HepG2 (cell line): Measurements from ENCODE around the gene RNF125. TPM values are rescaled to one million over a fixed set of nuclear protein-coding genes. Genes with fewer than 3 reads are reported as not detected.

Experiments used
- ATAC-seq: fragments of 200-7000 bp; cut with Tn5 transposase; 3 replicates; pipeline ENCODE4 v1.9.1; 2020; ENCODE audit warnings: mild to moderate bottlenecking, moderate library complexity
- BruUV-seq: library from RNA; stranded (reverse); fragments of 400-500 nt; replicated peaks from 2 replicates; lab custom pipeline; 2021; lab: Mats Ljungman, UMichigan
- CTCF ChIA-PET: fragments of 300-600 bp; formaldehyde crosslinking; extraction: SDS; loops from one replicate; lab custom pipeline; 2021; ENCODE audit warnings: low total read pairs, inconsistent platforms, low intra/inter-chr PET ratio; lab: Yijun Ruan, JAX
- POLR2A ChIA-PET: fragments of 350-600 bp; sonication (Branson Sonifier 250); formaldehyde crosslinking; loops from one replicate; lab custom pipeline; 2020; ENCODE audit warnings: antibody characterized with exemption, inconsistent platforms; lab: Yijun Ruan, JAX
- DNase-seq: peaks from one replicate; pipeline ENCODE4 v3.0.0-alpha.2; 2015; ENCODE audit warnings: low spot score
- FAIRE-seq: peaks from 3 replicates; lab custom pipeline; 2011; peaks lifted over from hg19 to GRCh38; lab: Jason Lieb, UNC
- H2AFZ ChIP-seq: one replicate; pipeline ENCODE4 v1.6.1; 2011; ENCODE audit warnings: low read length, inconsistent platforms
- H3K27ac ChIP-seq: fragments of 300-600 bp; 3 replicates; pipeline ENCODE4 v1.8.0; 2011; ENCODE audit warnings: mixed run types, mild to moderate bottlenecking, mixed read lengths, low read length, inconsistent platforms; ENCODE audit not compliant: insufficient read depth; ENCODE audit errors: extremely low read length
- H3K27me3 ChIP-seq, 2 experiments: fragments of 200-600 bp in 1 of 2; 2 replicates in 1 of 2; 3 replicates in 1 of 2; pipeline versions ENCODE4 v1.6.0 to v1.8.0; 2011; ENCODE audit warnings: low read length in 2 of 2, mild to moderate bottlenecking in 2 of 2, moderate library complexity in 2 of 2, inconsistent platforms in 1 of 2; ENCODE audit not compliant: insufficient read depth in 2 of 2, control insufficient read depth in 1 of 2
- H3K36me3 ChIP-seq, 2 experiments: fragments of 200-600 bp in 1 of 2; replicated peaks in 1 of 2; 2 replicates in 1 of 2; 3 replicates in 1 of 2; pipeline versions ENCODE4 v1.5.1 to v1.8.0; 2011; ENCODE audit warnings: low read length in 2 of 2, inconsistent platforms in 1 of 2; ENCODE audit not compliant: insufficient read depth in 2 of 2, control insufficient read depth in 1 of 2
- H3K4me1 ChIP-seq: 2 replicates; pipeline ENCODE4 v1.5.1; 2012; ENCODE audit warnings: low read length, inconsistent platforms; ENCODE audit not compliant: insufficient read depth
- H3K4me2 ChIP-seq: 2 replicates; pipeline ENCODE4 v1.6.0; 2011; ENCODE audit warnings: low read depth, low read length, inconsistent platforms
- H3K4me3 ChIP-seq, 3 experiments: fragments of 200-600 bp in 1 of 3; sonication (generic), shearing (Covaris generic) in 1 of 3; replicated peaks in 1 of 3; 2 replicates each; pipeline ENCODE4 v1.5.1; 2011 to 2016; ENCODE audit warnings: low read length in 3 of 3, inconsistent platforms in 2 of 3, low read depth in 2 of 3, mild to moderate bottlenecking in 2 of 3, control low read depth in 1 of 3, mixed read lengths in 1 of 3; ENCODE audit not compliant: insufficient read depth in 1 of 3
- H3K79me2 ChIP-seq: one replicate; pipeline ENCODE4 v1.6.1; 2011; ENCODE audit warnings: low read length, inconsistent platforms; ENCODE audit not compliant: insufficient read depth
- H3K9ac ChIP-seq: 2 replicates; pipeline ENCODE4 v1.6.0; 2011; ENCODE audit warnings: mild to moderate bottlenecking, low read depth, low read length, inconsistent platforms; ENCODE audit not compliant: insufficient read depth
- H3K9me3 ChIP-seq: 2 replicates; pipeline ENCODE4 v1.5.1; 2012; ENCODE audit warnings: mild to moderate bottlenecking, low read length
- H4K20me1 ChIP-seq: 2 replicates; pipeline ENCODE4 v1.6.0; 2011; ENCODE audit warnings: inconsistent platforms, mild to moderate bottlenecking, low read length, moderate library complexity; ENCODE audit not compliant: insufficient read depth
- MATR3 ChIP-seq: sonication (generic); formaldehyde crosslinking; IDR thresholded peaks from 2 replicates; pipeline ENCODE4 v1.4.0; 2020; ENCODE audit warnings: missing genetic modification reagents
- SALL1 ChIP-seq: sonication (generic); formaldehyde crosslinking; IDR thresholded peaks from 2 replicates; pipeline ENCODE4 v1.8.0; 2022; ENCODE audit warnings: mild to moderate bottlenecking, missing genetic modification reagents
- SSRP1 ChIP-seq: IDR thresholded peaks from 2 replicates; pipeline ENCODE4 v1.6.1; 2016; ENCODE audit warnings: control low read depth
- TAF15 ChIP-seq: fragments of 200-400 bp; formaldehyde crosslinking; IDR thresholded peaks from one replicate; pipeline ENCODE4 v1.6.1; 2018; ENCODE audit warnings: mild to moderate bottlenecking, low read depth, low read length; ENCODE audit not compliant: poor library complexity, severe bottlenecking
- ZNF280B ChIP-seq: sonication (generic); formaldehyde crosslinking; IDR thresholded peaks from 2 replicates; pipeline ENCODE4 v1.5.0; 2020; ENCODE audit warnings: missing genetic modification reagents, mild to moderate bottlenecking, borderline replicate concordance
- ZNF460 ChIP-seq: sonication (generic); formaldehyde crosslinking; IDR thresholded peaks from 2 replicates; pipeline ENCODE4 v1.5.1; 2020; ENCODE audit warnings: missing genetic modification reagents, mild to moderate bottlenecking, borderline replicate concordance
- ZNF577 ChIP-seq: sonication (generic); formaldehyde crosslinking; IDR thresholded peaks from 2 replicates; pipeline ENCODE4 v1.4.0; 2020; ENCODE audit warnings: mild to moderate bottlenecking, low read depth, missing genetic modification reagents, borderline replicate concordance
- ZNF7 ChIP-seq: IDR thresholded peaks from 2 replicates; pipeline ENCODE4 v1.6.1; 2016; ENCODE audit warnings: missing biosample characterization, missing genetic modification reagents
- ZNF770 ChIP-seq: sonication (generic); formaldehyde crosslinking; IDR thresholded peaks from 2 replicates; pipeline ENCODE4 v1.5.0; 2020; ENCODE audit warnings: mild to moderate bottlenecking, missing genetic modification reagents
- WGBS: methylation state at CpG from one replicate; pipeline ENCODE4 v1.1.6; 2017; ENCODE audit warnings: low lambda C conversion rate; 5-methylcytosine and 5-hydroxymethylcytosine counted together
- in situ Hi-C: cut with HindIII; loops from 2 replicates; pipeline ENCODE4 v1.10.0; 2017; ENCODE audit warnings: low pct_unique_long_range_greater_than_20kb; ENCODE audit not compliant: extremely low pct_ligation_motif_present
- intact Hi-C: fragments of 100-400 bp; cut with micrococcal nuclease; formaldehyde crosslinking; loops from one replicate; pipeline ENCODE4 v1.10.0; 2022; ENCODE audit not compliant: unreplicated experiment
- polyA plus RNA-seq, 8 experiments: library from polyadenylated mRNA; depleted of rRNA in 3 of 8; stranded (reverse) in 7 of 8; unstranded in 1 of 8; fragments of >200 nt; fragmentation: Illumina TruSeq in 4 of 8; extraction: Trizol in 4 of 8; gene quantifications; 2 replicates each; pipeline versions ENCODE4 v1.2.1 to v1.2.3, GENCODE V29; 2011 to 2016; ENCODE audit warnings: low read depth in 4 of 8, missing spikeins in 1 of 8, mixed read lengths in 1 of 8; ENCODE audit not compliant: insufficient read depth in 1 of 8
- total RNA-seq, 5 experiments: library from RNA; depleted of rRNA; stranded (reverse); fragments of >200 nt; fragmentation: Illumina TruSeq; extraction: Trizol; gene quantifications; 2 replicates each; pipeline ENCODE4 v1.2.3, GENCODE V29; 2016; ENCODE audit warnings: low read depth in 1 of 5

Gene RNF125
- total and polyA plus RNA-seq, 2 of the 13 experiments (the other 11 are each of a cell fraction or from before 2014, with no cell fraction given) = 0.58 to 1.8 TPM

GRCh38 chr18:31983020-31983419 lies 35.6 kb upstream of the RNF125 start:
- H3K27me3 ChIP-seq = 0 out of 5 replicates have a peak, but pooled peaks cover 0 to 2% of the 10 kb centered on the region in 2 experiments
- peak; percentile 70 for ATAC-seq
- no peak overlapping the region for H3K27ac ChIP-seq
- no TSS peak for BruUV-seq
- FAIRE-seq = no peak
- intact Hi-C loops = no loop called here
- no peak for DNase-seq
- no peak overlapping the region for H3K4me2 ChIP-seq
- no peaks in the 10 kb centered on the region for H3K79me2 ChIP-seq
- H3K9me3 ChIP-seq = peaks cover 11% of the 10 kb centered on the region; the same call in 1 of the 2 replicates
- no peaks in the 10 kb centered on the region for H3K36me3 ChIP-seq
- peaks cover 19% of the 10 kb centered on the region for H3K4me1 ChIP-seq
- ChIA-PET POLR2A (no interaction called here), CTCF (no interaction called here)
- no peak overlapping the region for H2AFZ ChIP-seq
- 0% methylated on average over 2 of the region's 3 CpGs for WGBS
- H4K20me1 ChIP-seq = no peaks in the 10 kb centered on the region
- in situ Hi-C loops = no loop called here
- H3K4me3 ChIP-seq = no peak overlapping the region
- no peak overlapping the region for H3K9ac ChIP-seq
- TF ChIP-seq TAF15 (no peak), ZNF7 (CRISPR knock-in tag) (peak; percentile 78)

DNA sequence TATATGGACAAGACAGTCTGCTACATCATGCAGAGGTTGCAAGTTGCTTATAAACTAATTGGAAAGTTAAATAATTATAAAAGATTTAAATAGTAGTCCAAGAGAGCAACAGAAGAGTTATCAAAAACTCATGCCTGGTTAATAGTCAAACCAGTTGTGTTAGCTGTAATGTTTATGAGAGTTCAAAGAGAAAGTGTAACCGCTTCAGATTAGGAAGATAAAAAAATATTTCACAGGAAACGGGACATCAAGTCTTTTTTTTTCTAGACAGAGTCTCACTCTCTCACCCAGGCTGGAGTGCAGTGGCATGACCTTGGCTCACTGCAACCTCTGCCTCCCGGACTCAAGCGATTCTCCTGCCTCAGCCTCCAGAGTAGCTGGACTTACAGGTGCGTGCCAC lies 34.6 kb upstream of the RNF125 start:
- Histone ChIP-seq H3K4me3 (no peak overlapping the region), H3K27me3 (no peaks in the 10 kb centered on the region), H4K20me1 (no peaks in the 10 kb centered on the region), H2AFZ (no peak overlapping the region), H3K4me1 (peaks cover 19% of the 10 kb centered on the region), H3K27ac (no peak overlapping the region), H3K9me3 (peaks cover 1% of the 10 kb centered on the region; the same call in 1 of the 2 replicates), H3K4me2 (no peak overlapping the region), H3K36me3 (no peaks in the 10 kb centered on the region), H3K79me2 (no peaks in the 10 kb centered on the region), H3K9ac (no peak overlapping the region)
- in situ Hi-C loops (no loop called here), intact Hi-C loops (no loop called here)
- FAIRE-seq (no peak), DNase-seq (no peak), ATAC-seq (no peak)
- ChIA-PET POLR2A (no interaction called here), CTCF (no interaction called here)
- no TSS peak for BruUV-seq
- TF ChIP-seq ZNF280B (CRISPR knock-in tag) (no peak), ZNF577 (CRISPR knock-in tag) (no peak), ZNF460 (peak; percentile 20; the same call in 1 of the 2 replicates), ZNF770 (peak; percentile 69), SSRP1 (CRISPR knock-in tag) (no peak), SALL1 (no peak), MATR3 (CRISPR knock-in tag) (no peak)
- WGBS = 41% methylated on average over 5 of the region's 5 CpGs
